K562 (cell line): ENCODE results near the gene ANKRD13C. TPM values are rescaled to one million over a fixed set of nuclear protein-coding genes. Genes with fewer than 3 reads are reported as not detected.

Experiments
- ATAC-seq: fragments of 200-7000 bp; cut with Tn5 transposase; 3 replicates; pipeline ENCODE4 v1.9.1; 2020; ENCODE audit warnings: moderate library complexity
- BruUV-seq: library from RNA; stranded (reverse); fragments of 400-500 nt; replicated peaks from 2 replicates; lab custom pipeline; 2021; lab: Mats Ljungman, UMichigan
- CTCF ChIA-PET: fragments of 300-600 bp; formaldehyde crosslinking; extraction: SDS; loops from one replicate; lab custom pipeline; 2021; ENCODE audit warnings: low intra/inter-chr PET ratio; lab: Yijun Ruan, JAX
- POLR2A ChIA-PET: fragments of 300-600, 350-650 bp; sonication (Branson Sonifier 250); formaldehyde crosslinking; extraction: SDS; loops from one replicate; lab custom pipeline; 2021; ENCODE audit warnings: antibody characterized with exemption, inconsistent platforms; lab: Yijun Ruan, JAX
- DNase-seq, 4 experiments: peaks; one replicate each; pipeline versions ENCODE4 v3.0.0 to v3.0.0-alpha.2; 2011 to 2018; ENCODE audit warnings: low spot score in 3 of 4, mixed read lengths in 3 of 4; ENCODE audit errors: extremely low read depth in 1 of 4
- FAIRE-seq: peaks from 2 replicates; lab custom pipeline; 2011; peaks lifted over from hg19 to GRCh38; lab: Jason Lieb, UNC
- H2AFZ ChIP-seq: 2 replicates; pipeline ENCODE4 v1.6.0; 2011; ENCODE audit warnings: low read depth, low read length, control low read depth, inconsistent platforms
- H3K27ac ChIP-seq: fragments of 200-600 bp; 3 replicates; pipeline ENCODE4 v1.8.0; 2011; ENCODE audit warnings: low read depth, mild to moderate bottlenecking, control low read depth, inconsistent platforms, low read length, moderate library complexity, mixed read lengths; ENCODE audit errors: extremely low read depth
- H3K27me3 ChIP-seq, 2 experiments: fragments of 300-600 bp in 1 of 2; 2 replicates in 1 of 2; 3 replicates in 1 of 2; pipeline versions ENCODE4 v1.6.0 to v1.8.0; 2011; ENCODE audit warnings: inconsistent platforms in 2 of 2, low read length in 2 of 2, mild to moderate bottlenecking in 1 of 2, mixed read lengths in 1 of 2, moderate library complexity in 1 of 2; ENCODE audit not compliant: control insufficient read depth in 2 of 2, insufficient read depth in 2 of 2
- H3K36me3 ChIP-seq: fragments of 300-600 bp; 3 replicates; pipeline ENCODE4 v1.8.0; 2011; ENCODE audit warnings: mild to moderate bottlenecking, low read length, inconsistent platforms; ENCODE audit not compliant: control insufficient read depth, insufficient read depth
- H3K4me1 ChIP-seq, 2 experiments: fragments of 200-600 bp in 1 of 2; replicated peaks in 1 of 2; 2 replicates in 1 of 2; 3 replicates in 1 of 2; pipeline versions ENCODE4 v1.5.1 to v1.8.0; 2011; ENCODE audit warnings: inconsistent platforms in 2 of 2, low read length in 2 of 2, mild to moderate bottlenecking in 1 of 2, mixed read lengths in 1 of 2, moderate library complexity in 1 of 2; ENCODE audit not compliant: control insufficient read depth in 2 of 2, insufficient read depth in 2 of 2
- H3K4me2 ChIP-seq: 2 replicates; pipeline ENCODE4 v1.6.1; 2011; ENCODE audit warnings: low read length, control low read depth, inconsistent platforms, mixed read lengths; ENCODE audit not compliant: insufficient read depth
- H3K4me3 ChIP-seq: fragments of 200-600 bp; sonication (generic), shearing (Covaris generic); 2 replicates; pipeline ENCODE4 v1.5.1; 2016; ENCODE audit warnings: control low read depth, inconsistent platforms
- H3K79me2 ChIP-seq: fragments of 200-600 bp; 3 replicates; pipeline ENCODE4 v1.8.0; 2011; ENCODE audit warnings: low read length, inconsistent platforms; ENCODE audit not compliant: control insufficient read depth, insufficient read depth
- H3K9ac ChIP-seq, 2 experiments: 2 replicates each; pipeline versions ENCODE4 v1.6.0 to v1.6.1; 2011; ENCODE audit warnings: low read depth in 2 of 2, low read length in 2 of 2, control low read depth in 1 of 2, inconsistent platforms in 1 of 2, mild to moderate bottlenecking in 1 of 2, mixed read lengths in 1 of 2; ENCODE audit not compliant: insufficient read depth in 1 of 2
- H3K9me1 ChIP-seq: one replicate; pipeline ENCODE4 v1.6.0; 2011; ENCODE audit warnings: inconsistent platforms, mild to moderate bottlenecking, low read length, moderate library complexity; ENCODE audit not compliant: control insufficient read depth, insufficient read depth
- H3K9me3 ChIP-seq: replicated peaks from 2 replicates; pipeline ENCODE4 v1.5.1; 2011; ENCODE audit warnings: low read depth, low read length, inconsistent platforms; ENCODE audit not compliant: control insufficient read depth, insufficient read depth
- H4K20me1 ChIP-seq: replicated peaks from 2 replicates; pipeline ENCODE4 v1.6.1; 2011; ENCODE audit warnings: low read length, inconsistent platforms, mixed read lengths; ENCODE audit not compliant: control insufficient read depth, insufficient read depth
- C11orf30 ChIP-seq: fragments of 450-650 bp; IDR thresholded peaks from 2 replicates; pipeline ENCODE4 v1.6.1; 2016; ENCODE audit warnings: low read depth, mild to moderate bottlenecking
- EGR1 ChIP-seq: fragments of 450-650 bp; conservative IDR thresholded peaks from 2 replicates; pipeline ENCODE4 v1.6.1; 2017; ENCODE audit warnings: mild to moderate bottlenecking
- ILF3 ChIP-seq: fragments of 450-650 bp; IDR thresholded peaks from 2 replicates; pipeline ENCODE4 v1.6.1; 2018; ENCODE audit warnings: antibody characterized with exemption, mild to moderate bottlenecking, moderate library complexity, borderline replicate concordance
- MAFF ChIP-seq: IDR thresholded peaks from 2 replicates; pipeline ENCODE4 v1.6.1; 2012; ENCODE audit warnings: low read length, improper control_type of control experiment
- MAFG ChIP-seq: fragments of 450-650 bp; conservative IDR thresholded peaks from 2 replicates; pipeline ENCODE4 v1.6.1; 2016; ENCODE audit warnings: missing genetic modification characterization, missing compliant biosample characterization
- MAFK ChIP-seq: IDR thresholded peaks from 2 replicates; pipeline ENCODE4 v1.6.1; 2011; ENCODE audit warnings: low read length, improper control_type of control experiment
- NCOR1 ChIP-seq: fragments of 450-650 bp; IDR thresholded peaks from 2 replicates; pipeline ENCODE4 v1.6.1; 2016; ENCODE audit warnings: mild to moderate bottlenecking, moderate library complexity
- RAD21 ChIP-seq, 2 experiments: fragments of 250-450 bp in 1 of 2; fragments of 450-650 bp in 1 of 2; sonication (Bioruptor Pico) in 1 of 2; formaldehyde crosslinking in 1 of 2; IDR thresholded peaks in 1 of 2; conservative IDR thresholded peaks in 1 of 2; 2 replicates each; pipeline versions ENCODE4 v1.4.0 to v1.8.0; 2020 to 2022; ENCODE audit warnings: mild to moderate bottlenecking in 2 of 2, moderate library complexity in 1 of 2
- SMARCB1 ChIP-seq: IDR thresholded peaks from 2 replicates; pipeline ENCODE4 v1.6.1; 2011; ENCODE audit warnings: improper control_type of control experiment, low read depth; ENCODE audit not compliant: insufficient read length
- TSHZ1 ChIP-seq: fragments of 250-450 bp; sonication (Bioruptor Pico); IDR thresholded peaks from 2 replicates; pipeline ENCODE4 v1.4.0; 2020; ENCODE audit warnings: mild to moderate bottlenecking, moderate library complexity
- ZNF316 ChIP-seq: fragments of 450-650 bp; IDR thresholded peaks from 2 replicates; pipeline ENCODE4 v1.6.1; 2016
- WGBS: fragments of 100-300 bp; shearing (Covaris generic); methylation state at CpG from one replicate; pipeline ENCODE4 v1.1.6; 2016; ENCODE audit warnings: low coverage, mixed read lengths; ENCODE audit not compliant: insufficient coverage; ENCODE audit errors: missing lambda C conversion rate; 5-methylcytosine and 5-hydroxymethylcytosine counted together
- in situ Hi-C: fragments of 300-500 bp; cut with MboI; formaldehyde crosslinking; loops from 4 replicates; pipeline ENCODE4 v1.15.0; 2018; ENCODE audit warnings: inconsistent platforms, mixed read lengths
- intact Hi-C: fragments of 100-400 bp; cut with micrococcal nuclease; formaldehyde crosslinking; loops from 2 replicates; pipeline ENCODE4 v1.14.2; 2022
- polyA plus RNA-seq, 8 experiments: library from polyadenylated mRNA; depleted of rRNA in 4 of 8; stranded (reverse) in 5 of 8; unstranded in 3 of 8; fragments of >200 nt; fragmentation: Nextera tagmentation in 2 of 8; fragmentation: Illumina TruSeq in 1 of 8; extraction: Ambion mirVana in 2 of 8; extraction: Trizol in 1 of 8; gene quantifications; 2 replicates each; pipeline versions ENCODE4 v1.2.1 to v1.2.3, GENCODE V29; 2011 to 2014; ENCODE audit warnings: inconsistent platforms in 1 of 8, missing spikeins in 1 of 8
- total RNA-seq, 7 experiments: library from RNA; depleted of rRNA in 6 of 7; stranded (reverse); fragments of >200 nt in 6 of 7; fragmentation: Illumina TruSeq in 2 of 7; extraction: Trizol in 2 of 7; gene quantifications; 2 replicates each; pipeline versions ENCODE4 v1.2.1 to v1.2.3, GENCODE V29; 2011 to 2021; ENCODE audit warnings: low replicate concordance in 1 of 7
- TF ChIP-seq, protein P1 (sequence below): sonication (generic); formaldehyde crosslinking; IDR thresholded peaks from 2 replicates; pipeline ENCODE4 v1.8.1; 2022; ENCODE audit warnings: missing genetic modification reagents

ANKRD13C gene
- total and polyA plus RNA-seq, 9 of the 15 experiments (the other 6 are each of a cell fraction or from before 2014, with no cell fraction given), result 3.4 to 22.8 (median 12.5) TPM

GRCh38 chr1:70231475-70231874, 123.0 kb downstream of the ANKRD13C start:
- no peak overlapping the region for H3K4me2 ChIP-seq
- no peaks in the 10 kb centered on the region for H3K9me3 ChIP-seq
- no peak overlapping the region for H3K4me3 ChIP-seq
- H3K79me2 ChIP-seq, result peaks cover 52% of the 10 kb centered on the region
- no peaks in the 10 kb centered on the region for H3K27me3 ChIP-seq
- H3K27ac ChIP-seq, result no peak overlapping the region
- H3K36me3 ChIP-seq, result peaks cover 99% of the 10 kb centered on the region
- H2AFZ ChIP-seq, result no peak overlapping the region
- no peak for ATAC-seq
- DNase-seq, result no peak
- FAIRE-seq, result peak; percentile 35
- POLR2A ChIA-PET, result interaction anchor here (0.5 to 1.3 kb wide), 3 partner anchors 12 to 229 kb away, joined by 3 read pairs; no protein-coding TSS in a partner anchor
- intact Hi-C loops (no loop called here), in situ Hi-C loops (no loop called here)
- no peaks in the 10 kb centered on the region for H3K9me1 ChIP-seq
- no TSS peak for BruUV-seq
- no peaks in the 10 kb centered on the region for H3K4me1 ChIP-seq
- TF ChIP-seq ZNF316 (peak; percentile 95), SMARCB1 (no peak), C11orf30 (peak; percentile 89), RAD21 (CRISPR knock-in tag; conservative IDR thresholded peaks at IDR 0.05 in 1 of 2, IDR thresholded peaks at IDR 0.05 in 1 of 2) (no peak), NCOR1 (no peak), MAFK (peak; percentile 94), TSHZ1 (CRISPR knock-in tag) (no peak), EGR1 (no peak), ILF3 (no peak), MAFF (peak; percentile 93), MAFG (tag) (peak; percentile 88)
- TF ChIP-seq, protein P1, sequence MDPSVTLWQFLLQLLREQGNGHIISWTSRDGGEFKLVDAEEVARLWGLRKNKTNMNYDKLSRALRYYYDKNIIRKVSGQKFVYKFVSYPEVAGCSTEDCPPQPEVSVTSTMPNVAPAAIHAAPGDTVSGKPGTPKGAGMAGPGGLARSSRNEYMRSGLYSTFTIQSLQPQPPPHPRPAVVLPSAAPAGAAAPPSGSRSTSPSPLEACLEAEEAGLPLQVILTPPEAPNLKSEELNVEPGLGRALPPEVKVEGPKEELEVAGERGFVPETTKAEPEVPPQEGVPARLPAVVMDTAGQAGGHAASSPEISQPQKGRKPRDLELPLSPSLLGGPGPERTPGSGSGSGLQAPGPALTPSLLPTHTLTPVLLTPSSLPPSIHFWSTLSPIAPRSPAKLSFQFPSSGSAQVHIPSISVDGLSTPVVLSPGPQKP (CRISPR knock-in tag), result no peak
- H3K9ac ChIP-seq, result no peak overlapping the region
- H4K20me1 ChIP-seq, result 0 out of 2 replicates have a peak, but pooled peaks cover 5% of the 10 kb centered on the region
- CTCF ChIA-PET, result no interaction called here
- 97% methylated on average over 4 of the region's 4 CpGs for WGBS
